GM19025 (cell line): Measurements from ENCODE around the gene PABPC1L.

Source experiments
- ATAC-seq: cut with Tn5 transposase; IDR thresholded peaks from one replicate; pipeline ENCODE4 v1.9.1; 2021; ENCODE audit warnings: mild to moderate bottlenecking, low read depth, moderate library complexity; ENCODE audit not compliant: unreplicated experiment

The PABPC1L gene

GRCh38 chr20:44941120-44941691 is 31.3 kb downstream of the PABPC1L start:
- ATAC-seq, result no peak

- ATAC-seq, result no peak
Measured at GRCh38 chr20:44942264-44942973, 32.6 kb downstream of the PABPC1L start.

- no peak for ATAC-seq
Measured at GRCh38 chr20:44943828-44944227, 34.0 kb downstream of the PABPC1L start.

GRCh38 chr20:44945261-44945660 is 35.4 kb downstream of the PABPC1L start:
- no peak for ATAC-seq

- no peak for ATAC-seq
Measured at GRCh38 chr20:44946271-44946852, 36.5 kb downstream of the PABPC1L start.

GRCh38 chr20:44948107-44948506 is 38.2 kb downstream of the PABPC1L start:
- ATAC-seq, result no peak

- ATAC-seq, result no peak
Measured at GRCh38 chr20:44948513-44948912, 38.7 kb downstream of the PABPC1L start.

- ATAC-seq, result no peak
Measured at GRCh38 chr20:44950368-44950767, 40.5 kb downstream of the PABPC1L start.

GRCh38 chr20:44952731-44953130 is 42.9 kb downstream of the PABPC1L start:
- no peak for ATAC-seq

- ATAC-seq, result no peak
Measured at GRCh38 chr20:44954211-44954610, 44.4 kb downstream of the PABPC1L start.

- ATAC-seq, result no peak
Measured at GRCh38 chr20:44955270-44955669, 45.4 kb downstream of the PABPC1L start.

GRCh38 chr20:44956410-44956809 is 46.5 kb downstream of the PABPC1L start:
- ATAC-seq, result no peak

GRCh38 chr20:44958276-44958675 is 48.4 kb downstream of the PABPC1L start:
- no peak for ATAC-seq

- ATAC-seq, result no peak
Measured at GRCh38 chr20:44959082-44959637, 49.3 kb downstream of the PABPC1L start.

GRCh38 chr20:44959638-44960102 is 49.8 kb downstream of the PABPC1L start:
- ATAC-seq, result no peak

- peak; percentile 92 for ATAC-seq
Measured at GRCh38 chr20:44960103-44960852, 50.4 kb downstream of the PABPC1L start, which contains the start of gene TOMM34. Gene TOMM34 (minus strand): TSS chr20:44960397. CDS start chr20:44960333, 64 bp downstream.

GRCh38 chr20:44961011-44961869 is 51.4 kb downstream of the PABPC1L start:
- ATAC-seq, result no peak

- ATAC-seq, result no peak
Measured at GRCh38 chr20:44961870-44962267, 52.0 kb downstream of the PABPC1L start.

- no peak for ATAC-seq
Measured at GRCh38 chr20:44962483-44962882, 52.6 kb downstream of the PABPC1L start.
